ENCODE data around the gene DMRT1.
"Not testable (repeated sequence)": the region's sequence is repeated elsewhere in the genome, so short reads cannot be mapped to it uniquely, and the experiment has no call there.

DMRT1 gene

DNA sequence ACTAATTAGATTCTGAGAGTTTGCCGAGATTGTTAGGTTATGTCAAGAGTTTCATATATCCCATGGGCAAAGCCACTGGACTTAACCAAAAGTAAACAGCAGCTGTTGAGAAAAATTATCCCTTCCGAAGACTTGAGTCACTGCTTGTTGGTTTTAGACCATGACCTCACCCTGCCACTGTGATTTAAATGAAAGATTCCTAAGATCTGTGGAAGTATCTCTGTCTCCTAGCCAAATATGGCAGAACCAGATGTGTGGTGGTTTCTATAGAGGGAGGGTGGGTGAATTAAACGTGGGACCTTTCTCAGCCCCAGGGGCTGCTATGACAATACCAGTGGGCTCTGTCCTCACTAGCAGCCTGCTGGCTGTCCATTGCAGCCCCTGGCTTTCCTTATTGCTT, 154.3 kb downstream of the DMRT1 start:
- no peak for DNase-seq (ENCODE audit: low read depth, low spot score)

GRCh38 chr9:998299-999110, 157.0 kb downstream of the DMRT1 start:
- DNase-seq (ENCODE audit: low read depth, low spot score): not testable (repeated sequence)

DNA sequence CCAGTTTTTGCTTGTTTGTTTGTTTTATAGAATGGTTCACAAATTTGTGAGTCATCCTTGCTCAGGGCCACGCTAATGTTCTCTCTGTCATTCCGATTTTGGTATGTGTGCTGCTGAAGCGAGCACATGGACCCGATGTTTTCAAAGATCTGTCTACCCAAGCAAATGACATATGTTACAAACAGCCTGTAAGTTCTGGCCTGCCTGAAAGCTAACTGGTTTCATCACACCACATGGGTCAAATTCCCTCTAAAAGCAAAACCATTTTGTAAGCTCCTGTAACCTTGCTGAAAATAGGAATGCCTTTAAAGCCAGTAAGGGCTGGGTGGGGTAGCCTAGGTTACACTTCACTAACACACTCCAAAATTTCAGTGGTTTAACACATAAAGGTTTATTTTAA, 160.3 kb downstream of the DMRT1 start:
- DNase-seq (ENCODE audit: low read depth, low spot score): no peak

GRCh38 chr9:1002678-1003077, 161.2 kb downstream of the DMRT1 start:
- DNase-seq (ENCODE audit: low read depth, low spot score): no peak

GRCh38 chr9:1005043-1005667, 163.7 kb downstream of the DMRT1 start:
- DNase-seq (ENCODE audit: low read depth, low spot score): no peak

DNA sequence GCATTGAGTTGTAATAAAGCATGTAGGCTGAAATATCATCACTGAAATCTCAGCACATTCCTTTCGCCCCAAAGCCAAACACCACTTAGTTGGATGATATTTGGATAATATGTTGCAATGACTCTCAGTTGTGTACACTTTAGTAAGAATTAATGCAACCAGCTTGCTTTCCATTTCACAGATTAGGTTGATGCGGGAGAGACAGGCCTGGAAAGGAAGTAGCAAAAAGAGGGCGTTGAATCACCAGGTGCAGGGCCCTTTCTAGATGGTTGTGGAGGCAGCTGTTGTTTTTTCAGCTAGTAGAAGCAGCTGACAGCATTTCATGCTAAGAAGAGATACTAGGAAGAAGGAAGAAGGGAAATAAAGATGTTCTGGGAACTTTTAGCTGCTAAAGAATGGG, 165.8 kb downstream of the DMRT1 start:
- DNase-seq (ENCODE audit: low read depth, low spot score): no peak

DNA sequence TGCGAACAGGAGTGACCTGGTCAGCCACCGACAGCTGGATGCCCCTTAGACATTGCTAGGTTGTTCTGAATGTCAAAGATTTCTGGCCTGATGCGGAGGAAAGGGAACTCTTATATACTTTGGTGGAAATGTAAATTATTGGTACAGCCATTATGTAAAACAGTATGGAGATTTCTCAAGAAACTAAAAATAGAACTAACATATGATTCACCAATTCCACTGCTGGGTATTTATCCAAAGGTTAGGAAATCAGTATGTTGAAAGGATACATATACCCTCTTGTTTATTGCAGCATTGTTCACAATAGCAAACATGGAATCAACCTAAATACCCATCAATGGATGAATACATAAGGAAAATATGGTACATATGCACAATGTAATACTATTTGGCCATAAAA, 166.7 kb downstream of the DMRT1 start:
- no peak for DNase-seq (ENCODE audit: low read depth, low spot score)

DNA sequence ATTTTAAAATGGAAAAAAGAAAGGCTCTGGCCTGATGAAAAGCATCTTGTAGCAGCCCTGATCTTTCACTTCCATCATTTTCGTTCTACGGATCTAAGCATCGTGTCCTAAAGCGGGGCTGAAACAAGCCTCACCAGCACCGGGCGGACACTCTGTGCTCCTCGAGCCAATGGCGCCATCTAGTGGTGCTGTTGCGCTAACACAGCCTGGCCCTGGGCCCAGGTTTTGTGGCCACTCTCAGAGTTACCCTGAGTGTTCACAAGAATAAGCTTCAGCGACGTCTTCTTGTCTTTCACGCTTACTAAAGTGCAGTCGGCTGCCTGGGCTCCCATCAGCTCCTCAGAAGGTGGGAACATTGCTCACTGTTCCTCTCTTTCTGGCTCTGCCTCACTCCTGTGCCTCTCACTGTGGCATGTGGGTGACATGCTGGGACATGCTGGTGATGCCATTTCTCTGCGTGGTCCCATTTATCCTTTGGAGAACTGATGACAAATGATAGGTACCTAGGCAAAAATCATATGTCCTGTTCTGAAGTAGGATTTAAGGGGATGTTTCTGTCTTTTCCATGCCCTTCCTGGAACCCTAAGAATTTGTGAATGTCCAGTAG, 167.7 kb downstream of the DMRT1 start:
- DNase-seq (ENCODE audit: low read depth, low spot score): peak; percentile 42

DNA sequence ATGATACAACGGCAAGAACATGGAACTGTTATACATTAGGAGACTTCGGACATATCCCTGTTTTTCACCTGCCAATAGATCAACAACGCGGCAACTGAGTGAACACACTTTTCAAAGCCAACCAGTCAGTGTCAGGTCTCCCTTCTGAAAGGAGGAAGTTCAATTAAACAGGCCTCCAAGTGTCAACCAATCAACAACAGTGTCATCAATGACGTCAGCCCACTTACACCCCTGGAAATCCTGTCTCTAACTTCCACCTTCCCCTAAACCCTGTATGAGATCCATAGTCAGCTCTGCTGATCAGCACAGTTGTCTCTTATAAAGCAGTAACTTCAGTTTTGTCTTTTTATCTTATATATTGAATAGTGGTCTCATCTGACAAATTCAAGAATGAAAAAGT, 171.5 kb downstream of the DMRT1 start:
- no peak for DNase-seq (ENCODE audit: low read depth, low spot score)

DNA sequence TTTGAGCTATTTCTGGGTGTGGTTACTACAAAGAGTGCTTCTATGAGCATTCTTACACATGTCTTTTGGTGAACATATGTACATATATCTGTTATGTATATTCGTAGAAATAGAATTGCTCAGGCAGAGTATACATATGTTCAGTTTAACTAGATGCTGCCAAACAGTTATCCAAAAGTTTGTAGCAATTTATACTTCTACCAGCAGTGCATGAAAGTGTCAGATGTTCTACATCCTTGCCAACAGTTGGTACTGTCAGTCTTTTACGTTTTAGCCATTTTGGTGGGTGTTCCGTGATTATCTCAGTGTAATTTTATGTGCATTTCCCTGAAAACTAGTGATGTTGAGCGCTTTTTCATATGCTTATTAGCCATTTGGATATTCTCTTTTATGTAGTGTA, 172.7 kb downstream of the DMRT1 start:
- DNase-seq (ENCODE audit: low read depth, low spot score): no peak

- no peak for DNase-seq (ENCODE audit: low read depth, low spot score)
Observed at GRCh38 chr9:1014640-1015039, 173.1 kb downstream of the DMRT1 start.

- no peak for DNase-seq (ENCODE audit: low read depth, low spot score)
Observed at GRCh38 chr9:1018121-1018520, 176.6 kb downstream of the DMRT1 start.
